IPS DF 4.7 (cell line): Measurements from ENCODE around the gene ZNF628.

Source experiments
- DNase-seq: peaks from one replicate; pipeline ENCODE4 v3.0.0-alpha.2; 2013; ENCODE audit warnings: low spot score; ENCODE audit errors: extremely low read depth

Gene ZNF628

GRCh38 chr19:55483706-55484592, 7.5 kb downstream of the ZNF628 start:
- no peak for DNase-seq

- DNase-seq, result no peak
Observed at GRCh38 chr19:55484593-55485438, 8.4 kb downstream of the ZNF628 start, which contains the start of gene NAT14. NAT14 (plus strand) TSS chr19:55485188; CDS start chr19:55485709, 521 bp downstream.

DNA sequence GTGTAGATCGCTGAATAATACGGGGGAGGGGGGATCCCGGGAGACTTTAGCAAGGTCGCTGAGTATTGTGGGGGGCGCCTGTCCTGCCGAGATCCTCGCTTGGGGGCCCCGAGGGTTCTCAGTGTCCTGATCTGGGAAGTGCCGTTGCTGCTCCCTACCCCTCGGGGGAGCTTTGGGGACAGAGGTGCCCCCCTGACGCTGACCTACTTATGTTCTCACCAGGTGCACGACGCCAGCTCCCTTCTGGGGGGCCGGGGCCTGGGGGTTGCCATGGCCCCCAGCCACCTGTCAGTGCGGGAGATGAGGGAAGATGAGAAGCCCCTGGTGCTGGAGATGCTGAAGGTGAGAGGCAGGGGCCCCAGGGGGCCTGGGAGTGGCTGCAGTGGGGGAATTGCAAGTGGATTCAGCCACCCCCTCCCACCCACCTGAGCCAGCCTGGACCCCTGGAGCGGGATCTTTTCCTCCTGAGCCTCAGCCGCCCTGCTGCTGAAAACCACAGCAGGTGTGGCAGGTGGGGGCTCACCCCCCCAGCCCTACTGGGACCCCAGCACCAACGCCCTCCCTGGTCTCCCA, 9.1 kb downstream of the ZNF628 start:
- no peak for DNase-seq

GRCh38 chr19:55486043-55486970, 9.9 kb downstream of the ZNF628 start:
- no peak for DNase-seq

DNA sequence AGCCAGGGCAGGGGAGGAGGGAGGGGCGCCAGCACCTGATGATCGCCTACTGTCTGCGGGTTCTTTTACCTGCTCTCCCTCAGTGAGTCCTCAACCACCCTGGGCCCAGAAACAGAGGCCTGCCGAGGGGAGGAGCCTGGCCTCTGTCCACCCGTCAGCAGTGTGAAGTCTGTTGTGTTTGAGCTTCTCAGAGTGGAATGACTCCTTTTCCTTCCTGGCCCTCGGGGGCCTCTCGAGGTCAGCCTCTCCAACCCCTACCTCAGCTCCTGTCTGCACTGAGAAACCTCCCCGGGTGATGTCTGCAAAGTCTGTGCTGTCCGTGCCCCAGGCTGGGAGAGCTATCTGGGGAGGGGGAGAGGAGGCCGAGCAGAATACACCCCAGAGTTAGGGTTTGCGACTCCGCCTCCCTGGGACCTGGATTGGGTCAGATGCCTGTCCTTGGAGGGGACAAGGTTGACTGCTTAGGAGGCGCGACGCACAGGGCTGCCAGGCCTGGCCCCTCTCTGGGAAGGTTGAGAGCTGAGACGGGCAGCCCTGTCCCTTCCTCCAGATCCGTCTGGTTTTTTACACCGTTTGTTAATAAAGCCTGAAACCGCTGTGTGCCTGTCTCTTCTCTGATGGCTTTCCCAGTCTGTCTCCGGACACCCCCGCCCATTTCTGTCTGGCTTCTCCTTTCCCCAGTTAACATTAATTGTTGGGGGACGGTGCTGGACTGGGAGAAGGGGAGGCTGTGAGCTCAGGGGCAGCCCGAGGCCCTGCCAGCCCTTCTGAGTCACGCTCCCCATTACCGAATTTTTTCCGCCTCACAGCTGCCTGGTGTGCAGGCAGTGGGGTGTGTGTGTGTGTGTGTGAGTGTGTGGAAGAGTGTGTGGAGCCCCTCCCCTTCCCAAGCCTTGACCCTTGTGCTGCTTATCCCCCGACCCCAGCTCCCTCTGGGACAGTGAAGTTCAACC, 10.8 kb downstream of the ZNF628 start:
- DNase-seq, result no peak

DNA sequence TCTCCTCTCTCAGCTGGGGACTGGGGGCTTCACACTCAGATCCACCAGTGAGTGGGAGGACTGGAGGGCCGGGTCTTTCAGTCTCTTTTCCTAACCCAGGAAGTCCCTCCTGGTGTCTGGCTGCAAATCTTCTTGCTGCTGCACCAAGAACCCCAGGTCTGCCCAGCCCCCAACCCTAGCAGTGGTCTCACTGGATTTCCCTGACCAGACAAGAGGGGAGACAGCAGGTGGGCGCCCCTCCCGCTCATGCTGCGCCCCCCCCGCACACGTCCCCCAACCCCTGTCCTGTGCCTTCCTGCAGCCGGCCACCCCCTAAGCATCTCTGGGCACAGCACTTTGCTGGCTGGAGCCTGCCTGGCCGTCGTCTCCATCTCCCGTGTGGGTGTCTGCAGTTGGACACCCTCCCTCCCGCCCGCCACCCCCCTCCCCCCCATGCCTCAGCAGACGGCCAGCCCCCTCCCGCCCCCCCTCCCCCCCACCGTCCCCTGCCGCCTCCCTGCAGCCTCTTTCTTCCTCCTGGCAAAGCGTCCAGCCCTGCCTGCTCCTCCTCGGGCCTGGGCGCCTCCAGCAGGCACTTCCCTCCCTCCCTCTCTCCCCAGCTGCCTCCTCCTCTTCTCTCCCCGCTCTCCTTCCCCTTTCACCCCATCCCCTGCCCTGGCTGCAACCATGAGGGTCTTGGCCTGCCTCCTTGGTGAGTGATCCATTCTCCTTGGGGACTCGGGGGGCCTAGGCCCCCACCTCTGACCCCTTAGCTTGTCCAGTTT, 11.7 kb downstream of the ZNF628 start, which contains the start of gene SSC5D:
SSC5D (plus strand) TSS at position 513 of the 764 bp plus-strand sequence; CDS start at position 667, 154 bp downstream.
- no peak for DNase-seq

- DNase-seq, result no peak
Observed at GRCh38 chr19:55488986-55489710, 12.7 kb downstream of the ZNF628 start.

DNA sequence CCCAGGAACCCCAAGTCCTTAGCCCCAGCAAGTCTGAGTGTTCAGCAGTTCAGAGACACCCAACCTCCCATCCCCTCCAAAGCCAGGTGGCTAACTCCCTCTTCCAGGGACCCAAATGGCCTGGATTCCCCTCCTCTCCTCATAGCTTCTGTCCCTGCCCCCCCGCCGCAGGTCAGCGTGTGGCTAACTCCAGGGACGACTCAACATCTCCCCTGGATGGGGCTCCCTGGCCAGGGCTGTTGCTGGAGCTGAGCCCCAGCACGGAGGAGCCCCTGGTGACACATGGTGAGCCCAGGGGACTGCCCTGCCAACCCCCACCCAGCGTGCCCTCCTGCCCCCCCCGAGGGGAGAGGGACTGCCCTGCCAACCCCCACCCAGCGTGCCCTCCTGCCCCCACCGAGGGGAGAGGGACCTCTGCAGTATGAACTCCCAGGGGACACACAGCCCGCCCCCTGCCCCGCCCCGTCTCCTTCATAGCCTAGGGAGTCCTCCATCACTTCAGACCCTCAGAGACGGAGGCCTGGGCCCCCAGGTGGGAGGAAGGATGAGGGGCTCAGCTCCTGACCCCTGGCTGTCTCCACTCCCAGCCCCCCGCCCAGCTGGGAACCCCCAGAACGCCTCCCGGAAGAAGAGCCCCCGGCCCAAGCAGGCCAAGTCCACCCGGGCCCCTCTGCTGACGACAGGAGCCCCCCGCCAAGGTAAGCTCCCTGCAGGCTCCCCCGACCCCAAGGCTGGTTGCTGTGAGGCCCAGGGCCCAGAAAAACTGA, 13.5 kb downstream of the ZNF628 start:
- DNase-seq, result no peak

- no peak for DNase-seq
Observed at GRCh38 chr19:55490478-55491432, 14.3 kb downstream of the ZNF628 start.

GRCh38 chr19:55491546-55492360, 15.3 kb downstream of the ZNF628 start:
- no peak for DNase-seq

- DNase-seq, result no peak
Observed at GRCh38 chr19:55492362-55492944, 16.0 kb downstream of the ZNF628 start.

DNA sequence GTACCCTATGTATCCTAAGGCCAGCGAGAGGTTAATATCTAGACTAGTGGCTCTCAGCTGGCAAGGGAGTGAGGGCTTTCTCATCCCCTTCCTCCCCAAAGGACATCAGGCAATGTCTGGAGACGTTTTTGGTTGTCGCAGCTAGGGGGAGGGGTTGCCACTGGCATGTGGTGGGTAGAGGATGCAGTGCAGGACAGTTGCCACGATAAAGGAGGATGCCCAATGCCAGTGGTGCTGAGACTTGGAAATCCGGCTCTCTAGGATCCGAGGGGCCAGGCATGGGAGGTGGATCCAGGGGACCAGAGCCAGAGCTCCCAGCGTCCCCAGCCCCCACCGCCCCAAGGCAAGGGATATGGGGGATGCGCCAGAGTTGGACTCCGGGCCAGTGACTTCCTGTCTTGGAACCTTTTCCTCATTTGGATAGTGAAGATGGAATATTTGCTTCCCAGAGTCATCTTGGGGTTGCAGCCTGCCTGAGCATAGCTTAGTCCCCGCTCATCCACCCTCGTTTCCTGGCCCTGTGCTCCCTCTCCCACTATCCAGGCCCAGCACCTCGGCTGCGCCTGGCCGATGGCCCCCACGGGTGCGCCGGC, 16.7 kb downstream of the ZNF628 start:
- no peak for DNase-seq

- DNase-seq, result no peak
Observed at GRCh38 chr19:55493645-55494171, 17.3 kb downstream of the ZNF628 start.

DNA sequence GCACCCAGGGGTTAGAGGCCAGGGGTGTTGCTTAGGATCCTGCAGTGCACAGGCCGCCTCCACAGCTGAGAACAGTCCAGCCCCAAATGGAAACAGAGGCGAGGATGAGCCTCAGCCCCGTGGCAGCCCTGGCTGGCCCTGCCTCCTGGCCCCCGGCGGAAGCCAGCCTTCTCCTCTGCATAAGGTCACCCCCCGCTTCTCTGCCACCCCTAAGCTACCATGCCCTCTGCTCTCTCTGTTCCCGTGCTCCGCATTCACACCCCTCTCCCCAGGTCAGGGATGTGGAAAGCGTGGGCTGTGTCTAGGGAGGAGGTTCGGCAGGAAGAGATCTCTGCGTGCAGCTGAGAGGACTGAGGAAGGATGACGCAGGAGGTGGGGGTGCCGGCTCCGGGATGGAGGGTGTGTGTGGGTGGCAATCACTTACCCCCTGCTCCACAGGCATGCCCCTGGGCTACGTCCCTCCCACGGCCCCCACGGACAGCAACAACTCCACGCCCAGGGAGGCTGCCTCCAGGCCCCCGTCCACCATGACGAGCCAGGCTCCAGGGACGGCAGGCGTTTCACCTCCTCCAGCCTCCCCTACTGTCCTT, 17.9 kb downstream of the ZNF628 start:
- DNase-seq, result no peak
